Myocyte (in vitro differentiated cells): ENCODE results near the gene FGFBP2. TPM values are rescaled to one million over a fixed set of nuclear protein-coding genes. Genes with fewer than 3 reads are reported as not detected.

Experiments
- DNase-seq: peaks from one replicate; pipeline ENCODE4 v3.0.0-alpha.2; 2012; ENCODE audit warnings: low read depth
- total RNA-seq: library from RNA; depleted of rRNA; stranded (reverse); fragments of >200 nt; gene quantifications from 2 replicates; pipeline ENCODE4 v1.2.3, GENCODE V29; 2014

FGFBP2 gene
- total RNA-seq, 1 donor from 2014 or later: 3.0 TPM

- no peak for DNase-seq
Measured at GRCh38 chr4:15968551-15969300, 5.8 kb upstream of the FGFBP2 start.

DNA sequence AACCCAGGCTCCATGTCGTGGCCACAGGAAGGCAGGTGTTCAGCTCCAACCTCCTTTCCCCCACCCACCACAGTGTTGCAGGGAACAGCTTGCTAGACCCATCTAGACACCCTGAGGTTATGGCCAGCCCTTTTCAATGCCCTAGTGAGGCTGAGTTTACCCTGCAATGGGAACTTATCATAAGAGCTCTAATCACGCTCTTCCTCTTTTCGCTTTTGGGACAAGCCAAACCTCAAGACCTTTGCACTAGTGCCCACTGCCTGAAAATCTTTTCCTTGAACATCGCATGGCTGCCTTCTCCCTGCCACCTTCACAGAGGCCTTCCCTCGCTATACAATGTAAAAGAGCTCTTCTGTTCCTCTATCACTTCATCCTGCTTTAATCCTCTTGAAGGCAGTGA lies 2.4 kb upstream of the FGFBP2 start:
- peak; percentile 23 for DNase-seq

- DNase-seq: no peak
Measured at GRCh38 chr4:15964159-15964558, 1.2 kb upstream of the FGFBP2 start.

DNA sequence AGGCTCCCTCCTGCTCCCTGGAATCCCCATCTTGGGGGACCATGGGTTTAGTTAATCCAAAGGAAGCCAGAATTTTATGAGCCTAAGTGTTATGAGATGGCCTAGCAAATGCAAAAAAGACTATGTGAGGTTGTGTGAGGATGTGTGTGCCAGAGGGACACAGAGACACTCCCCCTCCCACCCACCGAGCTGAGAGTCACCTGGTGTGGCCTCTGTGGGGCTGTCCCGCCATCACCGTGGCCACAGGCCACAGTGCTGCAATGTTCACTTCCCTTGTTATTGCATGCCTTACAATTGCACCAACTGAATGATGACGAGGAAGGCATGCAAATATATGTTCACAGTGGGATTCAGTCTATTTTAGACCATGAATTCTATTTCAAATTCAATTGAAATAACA lies 601 bp upstream of the FGFBP2 start:
- peak; percentile 45 for DNase-seq

GRCh38 chr4:15961781-15962510 lies 1.0 kb downstream of the FGFBP2 start:
- DNase-seq: peak; percentile 91

- DNase-seq: no peak
Measured at GRCh38 chr4:15958562-15958961, 4.4 kb downstream of the FGFBP2 start.

DNA sequence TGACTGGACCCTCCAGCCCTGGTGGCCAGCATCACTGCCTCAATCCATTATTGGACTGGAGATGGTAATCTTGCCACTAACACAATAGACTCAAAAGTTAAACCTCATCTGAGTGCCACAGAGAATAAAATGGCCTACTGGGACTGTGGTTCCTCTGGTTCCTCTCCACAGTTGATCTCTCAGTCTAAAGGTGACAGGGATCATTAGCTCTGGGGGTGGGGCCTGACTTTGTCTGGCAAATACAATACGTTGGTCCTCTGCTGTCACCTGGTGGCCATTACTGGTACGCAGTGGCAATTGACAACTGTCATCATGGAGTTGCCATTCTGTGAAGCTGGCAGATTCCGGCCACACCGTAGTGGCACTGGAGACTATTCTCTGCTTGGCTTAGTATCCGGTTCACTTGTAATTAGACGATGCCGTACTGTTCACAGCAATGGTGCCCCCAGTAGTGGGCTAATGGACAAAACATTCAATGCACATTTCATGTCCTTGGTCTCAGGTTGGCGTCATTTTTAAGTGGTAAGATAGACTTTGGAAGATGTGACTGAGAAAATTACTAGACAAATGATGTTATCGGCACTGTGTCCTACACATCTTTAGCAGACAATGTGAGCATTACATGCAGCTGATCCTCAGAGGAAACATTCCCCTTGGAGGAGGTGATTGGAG lies 6.7 kb downstream of the FGFBP2 start:
- DNase-seq: peak; percentile 81

- DNase-seq: no peak
Measured at GRCh38 chr4:15955670-15956069, 7.3 kb downstream of the FGFBP2 start.

DNA sequence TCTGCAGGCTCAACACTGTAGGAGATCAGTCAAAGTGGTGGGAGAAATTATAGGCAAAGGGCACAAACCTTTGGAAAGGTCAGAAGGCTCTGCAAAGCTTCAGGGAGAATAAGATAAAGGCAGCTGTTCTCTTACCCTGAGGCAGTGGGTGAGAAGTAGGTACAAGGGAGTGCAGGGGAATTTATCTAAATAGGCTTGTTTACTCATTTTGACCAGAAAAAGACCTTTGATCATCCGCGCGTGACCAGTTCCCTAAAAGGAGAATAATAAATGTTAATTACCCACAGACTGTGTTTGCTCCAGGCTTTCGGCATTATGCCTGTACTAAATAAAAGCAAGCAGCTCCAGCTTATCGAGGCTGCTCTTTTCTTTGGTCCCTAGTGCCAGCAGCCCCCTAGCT lies 9.3 kb downstream of the FGFBP2 start:
- no peak for DNase-seq

DNA sequence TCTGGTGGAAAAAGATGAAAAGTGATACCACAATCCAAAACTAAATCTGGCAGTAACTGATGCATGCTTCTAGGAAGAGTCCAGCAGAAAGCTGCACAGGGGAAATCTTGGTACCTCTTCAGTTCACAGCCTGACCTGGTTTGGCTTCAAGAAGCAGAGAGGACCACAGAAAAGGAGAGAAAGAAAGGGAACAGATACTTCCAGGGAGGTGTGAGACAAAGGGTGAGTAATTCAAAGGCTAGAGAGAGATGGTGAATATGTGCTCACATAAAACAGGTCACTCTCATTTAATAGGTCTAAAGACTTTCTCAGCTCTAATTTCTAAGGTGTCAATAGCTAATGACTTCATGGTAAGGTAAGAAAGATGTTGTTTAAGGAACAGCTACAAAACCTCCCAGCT lies 11.2 kb downstream of the FGFBP2 start:
- no peak for DNase-seq

GRCh38 chr4:15948826-15949225 lies 14.1 kb downstream of the FGFBP2 start:
- DNase-seq: no peak

DNA sequence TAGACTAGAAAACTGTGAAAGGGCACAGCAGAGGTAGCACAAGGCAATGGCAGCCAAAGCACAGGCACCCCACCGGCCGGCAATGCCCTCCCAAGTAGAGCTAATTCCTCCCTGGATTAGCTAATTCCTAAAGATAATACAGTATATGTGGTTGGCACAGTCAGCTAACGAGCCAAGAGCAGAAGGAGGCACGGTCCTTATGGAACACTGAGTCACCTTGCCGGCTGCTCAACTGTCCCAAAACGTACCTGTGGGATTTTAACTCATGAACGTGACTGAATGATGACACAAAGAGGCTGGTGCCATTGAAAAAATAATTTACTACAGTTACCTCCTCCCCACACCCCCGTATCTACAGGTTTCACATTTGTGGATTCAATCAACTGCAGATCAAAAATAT lies 15.3 kb downstream of the FGFBP2 start:
- DNase-seq: no peak

DNA sequence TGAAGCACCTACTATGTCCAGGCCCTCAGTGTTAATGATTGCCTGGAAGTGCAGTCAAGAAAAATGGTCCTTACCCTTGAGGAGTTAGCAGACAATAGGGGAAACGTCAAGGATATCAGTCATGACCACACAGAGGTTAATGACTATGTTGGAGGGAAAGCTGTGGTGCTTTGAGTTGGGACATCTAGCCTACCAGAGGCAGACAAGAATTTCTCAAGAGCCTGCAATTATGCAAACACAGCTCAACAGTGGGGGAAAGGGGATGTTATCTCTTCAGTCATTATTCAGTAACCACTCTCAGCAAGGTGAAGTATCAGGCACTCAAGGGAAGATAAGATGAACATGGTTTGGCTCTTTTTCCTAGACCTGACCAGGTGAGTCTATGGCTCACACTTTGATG lies 17.5 kb downstream of the FGFBP2 start:
- no peak for DNase-seq

DNA sequence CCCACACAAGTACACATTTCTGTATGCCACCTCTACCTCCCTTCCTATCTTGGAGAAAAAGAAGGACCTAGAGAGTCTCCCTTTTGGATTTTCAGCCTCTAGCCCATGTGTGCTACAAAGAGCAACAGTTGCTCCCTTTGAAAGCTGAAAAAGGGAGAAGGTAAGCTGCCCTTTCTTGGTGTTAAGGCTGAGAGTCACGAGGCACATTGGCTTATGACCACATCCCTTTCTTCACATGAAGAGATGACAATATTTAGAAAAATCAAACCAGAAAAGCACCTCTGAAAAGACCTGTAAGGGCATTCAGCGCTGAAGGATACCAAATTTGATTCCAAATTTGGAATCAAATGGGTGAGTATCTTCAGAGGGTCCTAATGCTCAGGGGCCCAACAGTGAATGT lies 18.1 kb downstream of the FGFBP2 start:
- no peak for DNase-seq

GRCh38 chr4:15942283-15942682 lies 20.7 kb downstream of the FGFBP2 start:
- DNase-seq: no peak

DNA sequence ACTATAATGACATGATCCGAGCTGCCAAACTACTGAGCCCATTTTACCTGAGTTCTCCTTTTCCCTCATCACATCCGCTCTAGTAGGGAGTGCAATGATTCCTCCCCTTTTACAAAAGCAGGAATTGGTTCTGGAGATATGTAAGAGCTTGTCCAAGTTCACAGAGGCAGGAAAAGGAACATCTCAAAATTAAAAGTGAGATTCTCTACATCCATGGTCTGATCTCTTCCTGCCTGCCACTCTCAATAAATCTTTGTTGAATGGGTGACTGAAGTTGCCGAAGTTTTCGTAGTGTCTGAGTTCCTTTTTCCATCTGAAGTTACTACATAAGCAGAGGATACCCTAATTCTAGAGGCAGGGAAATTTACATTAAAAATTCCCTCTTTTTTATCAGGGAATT lies 24.3 kb downstream of the FGFBP2 start, which contains the start of gene FGFBP1:
Gene FGFBP1 (minus strand): TSS at position 101 of the 400 bp plus-strand sequence. CDS start 2,108 bp downstream, outside the sequence.
- DNase-seq: no peak

DNA sequence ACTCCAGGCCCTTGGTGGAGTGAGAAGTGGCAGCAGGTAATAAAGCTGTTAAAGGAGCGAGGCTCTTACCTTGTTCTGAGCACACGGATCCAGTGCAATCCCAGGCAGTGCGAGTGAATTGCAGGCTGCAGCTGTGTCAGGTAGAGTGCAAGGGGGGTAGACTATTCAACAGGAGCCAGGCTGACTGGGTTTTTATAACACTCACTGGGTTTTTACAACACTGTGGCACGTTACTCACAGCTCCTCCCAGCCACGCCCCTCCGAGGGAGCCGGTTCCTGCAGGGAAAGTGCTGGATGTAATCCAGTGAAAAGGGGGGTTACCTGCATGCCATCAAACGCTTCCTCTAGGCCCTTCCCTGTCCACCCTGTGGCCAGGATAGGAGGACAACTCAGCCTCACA lies 24.8 kb downstream of the FGFBP2 start:
- DNase-seq: no peak

GRCh38 chr4:15936495-15936894 lies 26.5 kb downstream of the FGFBP2 start:
- peak; percentile 49 for DNase-seq

- DNase-seq: peak; percentile 24
Measured at GRCh38 chr4:15935504-15936402, 27.2 kb downstream of the FGFBP2 start.

GRCh38 chr4:15934259-15934658 lies 28.7 kb downstream of the FGFBP2 start:
- DNase-seq: no peak
